Thyroid gland (tissue), 4 donors: ENCODE data around the gene CCM2. TPM values are rescaled to one million over a fixed set of nuclear protein-coding genes. Genes with fewer than 3 reads are reported as not detected.

Experiments
- DNase-seq, 2 donors: peaks; one replicate each; pipeline ENCODE4 v3.0.0-alpha.2; 2019
- H3K27ac ChIP-seq, 3 donors: fragments of 200-600 bp; sonication (generic); 1 replicate in 2 of 3; 2 replicates in 1 of 3; pipeline ENCODE4 v1.5.1; 2016 to 2019; ENCODE audit warnings: mild to moderate bottlenecking in 1 of 3, moderate library complexity in 1 of 3
- H3K27me3 ChIP-seq: fragments of 200-600 bp; sonication (generic); one replicate; pipeline ENCODE4 v1.5.1; 2019
- H3K36me3 ChIP-seq, 2 donors: fragments of 200-600 bp; sonication (generic); one replicate each; pipeline ENCODE4 v1.5.1; 2016 to 2019
- H3K4me1 ChIP-seq, 2 donors: fragments of 200-600 bp; sonication (generic); one replicate each; pipeline ENCODE4 v1.5.1; 2017 to 2019
- H3K4me3 ChIP-seq, 3 donors: fragments of 200-600 bp; sonication (generic); replicated peaks in 1 of 3; 1 replicate in 2 of 3; 2 replicates in 1 of 3; pipeline ENCODE4 v1.5.1; 2016; ENCODE audit warnings: mild to moderate bottlenecking in 1 of 3
- H3K9me3 ChIP-seq: fragments of 200-600 bp; sonication (generic); one replicate; pipeline ENCODE4 v1.5.1; 2017
- POLR2A ChIP-seq, 2 donors: fragments of 450-650 bp; IDR thresholded peaks; one replicate each; pipeline ENCODE4 v1.6.1; 2017; ENCODE audit warnings: antibody characterized with exemption in 2 of 2, mild to moderate bottlenecking in 2 of 2, moderate library complexity in 1 of 2
- WGBS, 2 donors: methylation state at CpG; one replicate each; pipeline ENCODE4 v1.1.5; 2017; 5-methylcytosine and 5-hydroxymethylcytosine counted together
- intact Hi-C: fragments of 100-400 bp; cut with DNase I; formaldehyde crosslinking; loops from one replicate; pipeline ENCODE4 v1.15.1; 2023
- total RNA-seq, 4 donors: library from RNA; depleted of rRNA; stranded (reverse); fragments of >200 nt; gene quantifications; one replicate each; pipeline ENCODE4 v1.2.3, GENCODE V29; 2016
- TF ChIP-seq, protein P1 (sequence below), 6 experiments: fragments of 200-600 bp in 3 of 6; fragments of 450-650 bp in 3 of 6; sonication (generic) in 3 of 6; IDR thresholded peaks; one replicate each; pipeline ENCODE4 v1.5.1; 2016 to 2019; ENCODE audit warnings: antibody characterized with exemption in 6 of 6, mild to moderate bottlenecking in 2 of 6, inconsistent platforms in 1 of 6, moderate library complexity in 1 of 6

The CCM2 gene
- total RNA-seq, 4 donors from 2014 or later = 19.4 to 29.2 (median 24.3) TPM

- Histone ChIP-seq H3K27me3 (no peaks in the 10 kb centered on the region), H3K4me3 (no peak overlapping the region), H3K27ac (no peak overlapping the region), H3K36me3 (peaks cover 93 to 97% of the 10 kb centered on the region in 2 donors), H3K9me3 (no peaks in the 10 kb centered on the region), H3K4me1 (no peaks in the 10 kb centered on the region)
- no peak for DNase-seq
- 94 to 98% methylated on average over 9 to 15 of the region's 17 CpGs for WGBS, 2 donors
- no peak for TF ChIP-seq POLR2A (IDR thresholded peaks at IDR 0.05)
- TF ChIP-seq, protein P1, sequence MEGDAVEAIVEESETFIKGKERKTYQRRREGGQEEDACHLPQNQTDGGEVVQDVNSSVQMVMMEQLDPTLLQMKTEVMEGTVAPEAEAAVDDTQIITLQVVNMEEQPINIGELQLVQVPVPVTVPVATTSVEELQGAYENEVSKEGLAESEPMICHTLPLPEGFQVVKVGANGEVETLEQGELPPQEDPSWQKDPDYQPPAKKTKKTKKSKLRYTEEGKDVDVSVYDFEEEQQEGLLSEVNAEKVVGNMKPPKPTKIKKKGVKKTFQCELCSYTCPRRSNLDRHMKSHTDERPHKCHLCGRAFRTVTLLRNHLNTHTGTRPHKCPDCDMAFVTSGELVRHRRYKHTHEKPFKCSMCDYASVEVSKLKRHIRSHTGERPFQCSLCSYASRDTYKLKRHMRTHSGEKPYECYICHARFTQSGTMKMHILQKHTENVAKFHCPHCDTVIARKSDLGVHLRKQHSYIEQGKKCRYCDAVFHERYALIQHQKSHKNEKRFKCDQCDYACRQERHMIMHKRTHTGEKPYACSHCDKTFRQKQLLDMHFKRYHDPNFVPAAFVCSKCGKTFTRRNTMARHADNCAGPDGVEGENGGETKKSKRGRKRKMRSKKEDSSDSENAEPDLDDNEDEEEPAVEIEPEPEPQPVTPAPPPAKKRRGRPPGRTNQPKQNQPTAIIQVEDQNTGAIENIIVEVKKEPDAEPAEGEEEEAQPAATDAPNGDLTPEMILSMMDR (IDR thresholded peaks at IDR 0.05) = no peak
- intact Hi-C loops = no loop called here
These were observed 104.2 kb downstream of the CCM2 start for GRCh38 chr7:45103958-45104843.

- Histone ChIP-seq H3K27ac (no peak overlapping the region), H3K9me3 (no peaks in the 10 kb centered on the region), H3K36me3 (peaks cover 85 to 89% of the 10 kb centered on the region in 2 donors), H3K4me3 (no peak overlapping the region), H3K4me1 (peaks cover 0 to under 1% of the 10 kb centered on the region in 2 donors), H3K27me3 (no peaks in the 10 kb centered on the region)
- TF ChIP-seq POLR2A (IDR thresholded peaks at IDR 0.05) = no peak
- TF ChIP-seq, protein P1 (IDR thresholded peaks at IDR 0.05) = no peak
- DNase-seq = no peak
- intact Hi-C loops = no loop called here
- 89 to 94% methylated on average over 10 to 11 of the region's 12 CpGs for WGBS, 2 donors
These were observed 105.0 kb downstream of the CCM2 start for GRCh38 chr7:45104844-45105587.

DNA sequence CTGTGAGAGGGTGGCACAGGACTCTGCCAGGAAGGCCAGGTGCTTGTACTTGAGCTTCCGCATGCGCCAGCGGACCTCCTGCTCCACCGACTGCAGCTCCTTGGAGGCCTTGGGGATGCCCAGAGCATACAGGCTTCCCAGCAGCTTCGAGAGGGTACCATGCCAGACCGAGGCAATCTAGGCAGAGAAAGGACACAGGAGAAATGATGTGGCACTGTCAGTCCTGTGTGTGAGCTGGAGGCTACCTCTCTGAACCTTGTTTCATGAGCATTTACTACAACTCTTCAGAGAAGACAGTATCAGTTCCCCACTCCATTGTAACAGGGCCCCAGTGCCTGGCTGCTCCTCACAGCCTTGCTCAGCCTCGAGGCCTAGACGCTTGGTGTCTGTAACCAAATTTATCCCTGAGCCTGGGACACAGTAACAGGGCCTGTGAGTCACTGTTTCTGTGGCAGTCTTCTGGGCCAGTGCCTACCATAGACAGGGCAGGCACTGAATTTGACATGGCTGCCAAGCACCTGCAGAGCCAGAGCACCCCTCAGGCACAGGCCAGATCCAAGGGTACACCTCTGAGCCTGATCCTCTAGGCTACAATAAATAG, 105.7 kb downstream of the CCM2 start:
- Histone ChIP-seq H3K4me3 (no peak overlapping the region), H3K4me1 (peaks cover 0 to 7% of the 10 kb centered on the region in 2 donors), H3K27ac (no peak overlapping the region), H3K9me3 (no peaks in the 10 kb centered on the region), H3K27me3 (no peaks in the 10 kb centered on the region), H3K36me3 (peaks cover 78 to 83% of the 10 kb centered on the region in 2 donors)
- intact Hi-C loops = no loop called here
- no peak for DNase-seq
- no peak for TF ChIP-seq POLR2A (IDR thresholded peaks at IDR 0.05)
- TF ChIP-seq, protein P1 (IDR thresholded peaks at IDR 0.05) = no peak
- 95 to 100% methylated on average over 4 to 8 of the region's 8 CpGs for WGBS, 2 donors

DNA sequence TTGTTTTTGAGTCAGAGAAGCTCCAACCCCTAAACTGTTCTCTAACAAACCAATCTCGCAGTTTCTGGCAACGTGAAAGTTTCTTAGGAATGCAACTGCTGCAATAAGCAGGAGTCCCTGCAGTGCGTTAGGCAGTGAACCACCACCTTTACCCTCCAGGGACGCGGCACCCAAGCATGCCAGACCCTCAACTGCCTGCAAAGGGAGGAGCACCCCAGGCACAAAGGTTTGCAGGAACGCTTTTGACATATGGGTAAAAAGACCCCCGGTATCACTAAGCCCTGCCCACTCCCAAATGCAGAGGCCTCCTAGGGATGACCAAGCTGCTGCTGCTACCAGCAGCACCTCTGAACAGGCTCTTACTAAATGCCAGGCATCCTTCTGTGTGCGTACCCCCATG, 106.8 kb downstream of the CCM2 start:
- Histone ChIP-seq H3K4me1 (peaks cover 0 to 11% of the 10 kb centered on the region in 2 donors), H3K36me3 (peaks cover 67 to 71% of the 10 kb centered on the region in 2 donors), H3K27me3 (no peaks in the 10 kb centered on the region), H3K9me3 (no peaks in the 10 kb centered on the region), H3K27ac (no peak overlapping the region), H3K4me3 (no peak overlapping the region)
- TF ChIP-seq POLR2A (IDR thresholded peaks at IDR 0.05) = no peak
- WGBS, 2 donors = 79 to 81% methylated on average over 7 to 8 of the region's 8 CpGs
- DNase-seq = no peak
- intact Hi-C loops = no loop called here

- Histone ChIP-seq H3K4me3 (no peak overlapping the region), H3K36me3 (peaks cover 61 to 66% of the 10 kb centered on the region in 2 donors), H3K27me3 (no peaks in the 10 kb centered on the region), H3K4me1 (peaks cover 4 to 13% of the 10 kb centered on the region in 2 donors), H3K27ac (no peak overlapping the region), H3K9me3 (no peaks in the 10 kb centered on the region)
- 81 to 88% methylated on average over 3 of the region's 3 CpGs for WGBS, 2 donors
- DNase-seq = no peak
- TF ChIP-seq POLR2A (IDR thresholded peaks at IDR 0.05) = no peak
- TF ChIP-seq, protein P1 (IDR thresholded peaks at IDR 0.05) = no peak
- intact Hi-C loops = no loop called here
These were observed 107.4 kb downstream of the CCM2 start for GRCh38 chr7:45107356-45107755.
